WERI-Rb-1 (cell line): ENCODE data around the gene ARHGAP30.
A peak's percentile ranks its signal among the peaks of the same experiment; 100 is the strongest.
"Not testable (repeated sequence)": the region's sequence is repeated elsewhere in the genome, so short reads cannot be mapped to it uniquely, and the experiment has no call there.

ENCODE experiments used
- DNase-seq: peaks from one replicate; pipeline ENCODE4 v3.0.0-alpha.2; 2020
- H3K27ac ChIP-seq: fragments of 250-450 bp; sonication (Bioruptor Pico); 2 replicates; pipeline ENCODE4 v1.5.1; 2020; ENCODE audit warnings: mild to moderate bottlenecking, moderate library complexity
- H3K27me3 ChIP-seq: fragments of 250-450 bp; sonication (Bioruptor Pico); 2 replicates; pipeline ENCODE4 v1.5.1; 2021; ENCODE audit warnings: mild to moderate bottlenecking, low read depth, moderate library complexity; ENCODE audit not compliant: insufficient read depth, severe bottlenecking
- H3K36me3 ChIP-seq: fragments of 250-450 bp; sonication (Bioruptor Pico); 2 replicates; pipeline ENCODE4 v1.5.1; 2020; ENCODE audit warnings: mild to moderate bottlenecking, moderate library complexity
- H3K4me3 ChIP-seq: 2 replicates; pipeline ENCODE4 v1.5.1; 2011; ENCODE audit warnings: low read depth, mild to moderate bottlenecking, control low read depth, low read length
- H3K9me3 ChIP-seq: fragments of 250-450 bp; sonication (Bioruptor Pico); 2 replicates; pipeline ENCODE4 v1.5.1; 2021; ENCODE audit warnings: mild to moderate bottlenecking, moderate library complexity; ENCODE audit not compliant: severe bottlenecking
- CTCF ChIP-seq: IDR thresholded peaks from 2 replicates; pipeline ENCODE4 v1.5.1; 2011; ENCODE audit warnings: low read depth, mild to moderate bottlenecking, control low read depth, inconsistent platforms, low read length

Gene ARHGAP30

GRCh38 chr1:161071886-161072371 is 2.2 kb upstream of the ARHGAP30 start:
- H3K27ac ChIP-seq, result no peak overlapping the region
- no peaks in the 10 kb centered on the region for H3K9me3 ChIP-seq
- H3K27me3 ChIP-seq, result no peaks in the 10 kb centered on the region
- peak; percentile 86 for TF ChIP-seq CTCF
- no peak overlapping the region for H3K4me3 ChIP-seq
- peak; percentile 84 for DNase-seq
- H3K36me3 ChIP-seq, result no peaks in the 10 kb centered on the region

GRCh38 chr1:161070761-161071160 is 1.1 kb upstream of the ARHGAP30 start:
- Histone ChIP-seq H3K27ac (no peak overlapping the region), H3K27me3 (no peaks in the 10 kb centered on the region), H3K9me3 (no peaks in the 10 kb centered on the region), H3K36me3 (no peaks in the 10 kb centered on the region), H3K4me3 (no peak overlapping the region)
- DNase-seq, result no peak
- TF ChIP-seq CTCF, result no peak

GRCh38 chr1:161069241-161069640 is 450 bp downstream of the ARHGAP30 start:
- no peak for DNase-seq
- Histone ChIP-seq H3K27ac (no peak overlapping the region), H3K9me3 (no peaks in the 10 kb centered on the region), H3K36me3 (no peaks in the 10 kb centered on the region), H3K4me3 (no peak overlapping the region), H3K27me3 (no peaks in the 10 kb centered on the region)
- TF ChIP-seq CTCF, result no peak

- no peaks in the 10 kb centered on the region for H3K27me3 ChIP-seq
- TF ChIP-seq CTCF, result no peak
- H3K4me3 ChIP-seq, result no peak overlapping the region
- H3K27ac ChIP-seq, result no peak overlapping the region
- no peak for DNase-seq
- no peaks in the 10 kb centered on the region for H3K9me3 ChIP-seq
- H3K36me3 ChIP-seq, result no peaks in the 10 kb centered on the region
Measured at GRCh38 chr1:161068306-161069234, 1.1 kb downstream of the ARHGAP30 start.

GRCh38 chr1:161066694-161067093 is 3.0 kb downstream of the ARHGAP30 start:
- no peaks in the 10 kb centered on the region for H3K27me3 ChIP-seq
- H3K36me3 ChIP-seq, result no peaks in the 10 kb centered on the region
- H3K27ac ChIP-seq, result no peak overlapping the region
- no peaks in the 10 kb centered on the region for H3K9me3 ChIP-seq
- no peak for DNase-seq
- H3K4me3 ChIP-seq, result no peak overlapping the region
- no peak for TF ChIP-seq CTCF

GRCh38 chr1:161065681-161066080 is 4.0 kb downstream of the ARHGAP30 start:
- H3K27ac ChIP-seq, H3K36me3 ChIP-seq, H3K9me3 ChIP-seq, H3K27me3 ChIP-seq, H3K4me3 ChIP-seq, DNase-seq: not testable (repeated sequence)

GRCh38 chr1:161063936-161064335 is 5.8 kb downstream of the ARHGAP30 start:
- H3K9me3 ChIP-seq, H3K27ac ChIP-seq, H3K36me3 ChIP-seq, H3K27me3 ChIP-seq, DNase-seq, H3K4me3 ChIP-seq: not testable (repeated sequence)
